H9 (cell line): ENCODE results near the gene LRP1-AS. TPM values are rescaled to one million over a fixed set of nuclear protein-coding genes. Genes with fewer than 3 reads are reported as not detected.
A peak's percentile ranks its signal among the peaks of the same experiment; 100 is the strongest.

Experiments used
- DNase-seq: peaks from one replicate; pipeline ENCODE4 v3.0.0-alpha.2; 2017
- H2AFZ ChIP-seq: one replicate; pipeline ENCODE4 v1.6.1; 2013; ENCODE audit warnings: mild to moderate bottlenecking, low read length, control low read depth, moderate library complexity
- H2AK5ac ChIP-seq: 2 replicates; pipeline ENCODE4 v1.6.1; 2013; ENCODE audit warnings: low read length, control low read depth, mixed read lengths; ENCODE audit not compliant: insufficient read length
- H2BK120ac ChIP-seq: one replicate; pipeline ENCODE4 v1.6.1; 2013; ENCODE audit warnings: low read depth, mild to moderate bottlenecking, low read length, control low read depth, inconsistent platforms; ENCODE audit not compliant: poor library complexity, severe bottlenecking
- H2BK12ac ChIP-seq: 2 replicates; pipeline ENCODE4 v1.6.1; 2013; ENCODE audit warnings: low read length, control low read depth, mixed read lengths, low read depth; ENCODE audit not compliant: insufficient read length
- H2BK15ac ChIP-seq: 2 replicates; pipeline ENCODE4 v1.6.1; 2013; ENCODE audit warnings: low read depth, low read length, control low read depth
- H2BK20ac ChIP-seq: one replicate; pipeline ENCODE4 v1.6.1; 2013; ENCODE audit warnings: low read depth, mild to moderate bottlenecking, low read length, control low read depth, inconsistent platforms; ENCODE audit not compliant: poor library complexity, severe bottlenecking
- H2BK5ac ChIP-seq: 2 replicates; pipeline ENCODE4 v1.6.1; 2013; ENCODE audit warnings: low read length, control low read depth, mixed read lengths; ENCODE audit not compliant: insufficient read length
- H3K14ac ChIP-seq: 2 replicates; pipeline ENCODE4 v1.6.1; 2013; ENCODE audit warnings: low read length, control low read depth; ENCODE audit not compliant: insufficient read depth
- H3K18ac ChIP-seq: 2 replicates; pipeline ENCODE4 v1.6.1; 2013; ENCODE audit warnings: low read depth, mild to moderate bottlenecking, mixed read lengths, low read length, control low read depth; ENCODE audit not compliant: insufficient read length
- H3K23ac ChIP-seq: 2 replicates; pipeline ENCODE4 v1.6.1; 2013; ENCODE audit warnings: low read length, control low read depth, mixed read lengths, low read depth; ENCODE audit not compliant: insufficient read length
- H3K23me2 ChIP-seq: 2 replicates; pipeline ENCODE4 v1.6.1; 2013; ENCODE audit warnings: low read depth, mild to moderate bottlenecking, mixed read lengths, low read length, control low read depth; ENCODE audit not compliant: insufficient read length, poor library complexity, severe bottlenecking
- H3K27ac ChIP-seq: 2 replicates; pipeline ENCODE4 v1.5.1; 2013; ENCODE audit warnings: low read length, control low read depth, mixed read lengths, low read depth; ENCODE audit not compliant: insufficient read length
- H3K27me3 ChIP-seq: 2 replicates; pipeline ENCODE4 v1.6.1; 2013; ENCODE audit warnings: low read length, control low read depth, inconsistent platforms; ENCODE audit not compliant: insufficient read depth
- H3K4ac ChIP-seq: 2 replicates; pipeline ENCODE4 v1.6.1; 2013; ENCODE audit warnings: low read depth, mild to moderate bottlenecking, control low read depth, inconsistent platforms, low read length, moderate library complexity
- H3K4me1 ChIP-seq: 2 replicates; pipeline ENCODE4 v1.6.1; 2013; ENCODE audit warnings: low read length, control low read depth, inconsistent platforms; ENCODE audit not compliant: insufficient read depth
- H3K4me2 ChIP-seq: 2 replicates; pipeline ENCODE4 v1.6.1; 2013; ENCODE audit warnings: low read length, control low read depth, mixed read lengths; ENCODE audit not compliant: insufficient read length, insufficient read depth
- H3K56ac ChIP-seq: 2 replicates; pipeline ENCODE4 v1.6.1; 2013; ENCODE audit warnings: low read depth, mild to moderate bottlenecking, mixed read lengths, low read length, control low read depth; ENCODE audit not compliant: insufficient read length
- H3K79me1 ChIP-seq: 2 replicates; pipeline ENCODE4 v1.6.1; 2013; ENCODE audit warnings: low read depth, mild to moderate bottlenecking, moderate library complexity, low read length, control low read depth, inconsistent platforms; ENCODE audit not compliant: insufficient read depth, poor library complexity, severe bottlenecking
- H3K79me2 ChIP-seq: 2 replicates; pipeline ENCODE4 v1.6.1; 2013; ENCODE audit warnings: low read length, control low read depth, inconsistent platforms; ENCODE audit not compliant: insufficient read depth
- H3K9ac ChIP-seq: 2 replicates; pipeline ENCODE4 v1.6.1; 2013; ENCODE audit warnings: low read length, control low read depth, mixed read lengths; ENCODE audit not compliant: insufficient read length; ENCODE audit errors: extremely low read depth
- H3K9me3 ChIP-seq: one replicate; pipeline ENCODE4 v1.6.1; 2013; ENCODE audit warnings: low read depth, low read length, inconsistent platforms; ENCODE audit not compliant: control insufficient read depth
- H3T11ph ChIP-seq: one replicate; pipeline ENCODE4 v1.6.1; 2013; ENCODE audit warnings: mild to moderate bottlenecking, low read length, control low read depth, inconsistent platforms
- H4K20me1 ChIP-seq: one replicate; pipeline ENCODE4 v1.6.1; 2013; ENCODE audit not compliant: control insufficient read depth, insufficient read length, insufficient read depth
- H4K5ac ChIP-seq: 2 replicates; pipeline ENCODE4 v1.6.1; 2013; ENCODE audit warnings: low read depth, mild to moderate bottlenecking, mixed read lengths, low read length, control low read depth; ENCODE audit not compliant: insufficient read length
- H4K8ac ChIP-seq: replicated peaks from 2 replicates; pipeline ENCODE4 v1.6.1; 2013; ENCODE audit warnings: low read length, control low read depth, mixed read lengths, low read depth; ENCODE audit not compliant: insufficient read length
- H4K91ac ChIP-seq: 2 replicates; pipeline ENCODE4 v1.6.1; 2013; ENCODE audit warnings: low read depth, mild to moderate bottlenecking, moderate library complexity, mixed read lengths, low read length, control low read depth; ENCODE audit not compliant: insufficient read length
- H3K27ac Mint-ChIP-seq, 3 experiments: 2 replicates in 2 of 3; 3 replicates in 1 of 3; pipeline ENCODE4 v1.8.0; 2020 to 2021; ENCODE audit warnings: mixed read lengths in 3 of 3, mild to moderate bottlenecking in 1 of 3, moderate library complexity in 1 of 3
- H3K27me3 Mint-ChIP-seq: 2 replicates; pipeline ENCODE4 v1.8.0; 2021; ENCODE audit warnings: low read depth, mild to moderate bottlenecking, moderate library complexity, mixed read lengths
- H3K36me3 Mint-ChIP-seq, 3 experiments: 2 replicates in 2 of 3; 3 replicates in 1 of 3; pipeline ENCODE4 v1.8.0; 2020 to 2021; ENCODE audit warnings: low read depth in 3 of 3, mixed read lengths in 3 of 3; ENCODE audit not compliant: insufficient read depth in 1 of 3
- H3K4me1 Mint-ChIP-seq, 2 experiments: 2 replicates each; pipeline ENCODE4 v1.8.0; 2020; ENCODE audit warnings: mixed read lengths in 2 of 2
- H3K4me3 Mint-ChIP-seq, 2 experiments: 2 replicates in 1 of 2; 3 replicates in 1 of 2; pipeline ENCODE4 v1.8.0; 2020 to 2021; ENCODE audit warnings: mild to moderate bottlenecking in 2 of 2, mixed read lengths in 2 of 2, moderate library complexity in 1 of 2
- H3K9me3 Mint-ChIP-seq, 2 experiments: 2 replicates in 1 of 2; 3 replicates in 1 of 2; pipeline ENCODE4 v1.8.0; 2020; ENCODE audit warnings: mild to moderate bottlenecking in 2 of 2, mixed read lengths in 2 of 2, moderate library complexity in 1 of 2
- WGBS: extraction: QIAGEN DNeasy Blood & Tissue Kit; methylation state at CpG from one replicate; pipeline ENCODE4 v1.1.7; 2013; ENCODE audit warnings: missing lambda C conversion rate, low lambda C conversion rate, mixed read lengths; ENCODE audit not compliant: insufficient read length; ENCODE audit errors: extremely low coverage; 5-methylcytosine and 5-hydroxymethylcytosine counted together
- total RNA-seq: library from RNA; stranded (reverse); gene quantifications from 2 replicates; pipeline ENCODE4 v1.2.1, GENCODE V29; 2021
- TF ChIP-seq, protein P1 (sequence below): fragments of 200-600 bp; sonication (generic); conservative IDR thresholded peaks from 3 replicates; pipeline ENCODE4 v1.8.0; 2021; ENCODE audit warnings: antibody characterized with exemption, mild to moderate bottlenecking

LRP1-AS gene
- total RNA-seq, 1 experiment from 2014 or later: not detected

GRCh38 chr12:57146092-57146491, 1.3 kb downstream of the LRP1-AS start:
- no peak for DNase-seq
- peaks cover 34 to 95% (median 92%) of the 10 kb centered on the region in 3 experiments; a peak in 6 of 7 replicates for H3K36me3 Mint-ChIP-seq

More at GRCh38 chr12:57146092-57146491, 1.3 kb downstream of the LRP1-AS start:
- no peak overlapping the region for H3K27ac ChIP-seq
- no peaks in the 10 kb centered on the region for H3K79me1 ChIP-seq
- H2BK15ac ChIP-seq: no peak overlapping the region
- no peak overlapping the region for H3K18ac ChIP-seq
- H3K4ac ChIP-seq: no peak overlapping the region
- Mint-ChIP-seq H3K4me3 (no peak overlapping the region; a peak in 1 of 5 replicates), H3K9me3 (no peaks in the 10 kb centered on the region), H3K4me1 (peaks cover 17 to 37% of the 10 kb centered on the region in 2 experiments), H3K27ac (peak overlapping the region in 1 of 3 experiments; percentile 21; a peak in 2 of 7 replicates), H3K27me3 (no peaks in the 10 kb centered on the region)
- no peak overlapping the region for H2BK12ac ChIP-seq
- no peaks in the 10 kb centered on the region for H3K23me2 ChIP-seq
- no peak overlapping the region for H4K5ac ChIP-seq
- no peak overlapping the region for H3K23ac ChIP-seq
- H3K27me3 ChIP-seq: no peaks in the 10 kb centered on the region
- H3T11ph ChIP-seq: no peak overlapping the region
- no peak overlapping the region for H4K91ac ChIP-seq
- H4K8ac ChIP-seq: no peak overlapping the region
- TF ChIP-seq, protein P1, sequence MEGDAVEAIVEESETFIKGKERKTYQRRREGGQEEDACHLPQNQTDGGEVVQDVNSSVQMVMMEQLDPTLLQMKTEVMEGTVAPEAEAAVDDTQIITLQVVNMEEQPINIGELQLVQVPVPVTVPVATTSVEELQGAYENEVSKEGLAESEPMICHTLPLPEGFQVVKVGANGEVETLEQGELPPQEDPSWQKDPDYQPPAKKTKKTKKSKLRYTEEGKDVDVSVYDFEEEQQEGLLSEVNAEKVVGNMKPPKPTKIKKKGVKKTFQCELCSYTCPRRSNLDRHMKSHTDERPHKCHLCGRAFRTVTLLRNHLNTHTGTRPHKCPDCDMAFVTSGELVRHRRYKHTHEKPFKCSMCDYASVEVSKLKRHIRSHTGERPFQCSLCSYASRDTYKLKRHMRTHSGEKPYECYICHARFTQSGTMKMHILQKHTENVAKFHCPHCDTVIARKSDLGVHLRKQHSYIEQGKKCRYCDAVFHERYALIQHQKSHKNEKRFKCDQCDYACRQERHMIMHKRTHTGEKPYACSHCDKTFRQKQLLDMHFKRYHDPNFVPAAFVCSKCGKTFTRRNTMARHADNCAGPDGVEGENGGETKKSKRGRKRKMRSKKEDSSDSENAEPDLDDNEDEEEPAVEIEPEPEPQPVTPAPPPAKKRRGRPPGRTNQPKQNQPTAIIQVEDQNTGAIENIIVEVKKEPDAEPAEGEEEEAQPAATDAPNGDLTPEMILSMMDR: no peak
- no peaks in the 10 kb centered on the region for H3K4me1 ChIP-seq
- H2BK20ac ChIP-seq: no peak overlapping the region
- no peak overlapping the region for H2BK5ac ChIP-seq
- H3K4me2 ChIP-seq: no peak overlapping the region
- no CpG with 5 or more reads among the region's 2 CpGs for WGBS
- no peaks in the 10 kb centered on the region for H4K20me1 ChIP-seq
- no peak overlapping the region for H2AFZ ChIP-seq
- H3K14ac ChIP-seq: no peak overlapping the region
- no peaks in the 10 kb centered on the region for H3K9me3 ChIP-seq
- no peak overlapping the region for H3K9ac ChIP-seq
- no peak overlapping the region for H2BK120ac ChIP-seq
- H2AK5ac ChIP-seq: no peak overlapping the region
- no peak overlapping the region for H3K56ac ChIP-seq
- no peaks in the 10 kb centered on the region for H3K79me2 ChIP-seq
